Glutamatergic neuron (in vitro differentiated cells): ENCODE results near the gene B4GALT3. TPM values are rescaled to one million over a fixed set of nuclear protein-coding genes. Genes with fewer than 3 reads are reported as not detected.

Experiments used
- DNase-seq: peaks from one replicate; pipeline ENCODE4 v3.0.0; 2022
- H3K27ac Mint-ChIP-seq: one replicate; pipeline ENCODE4 v1.8.0; 2020; ENCODE audit warnings: mild to moderate bottlenecking, mixed read lengths, inconsistent platforms; ENCODE audit not compliant: unreplicated experiment
- H3K27me3 Mint-ChIP-seq: one replicate; pipeline ENCODE4 v1.8.0; 2020; ENCODE audit warnings: mild to moderate bottlenecking, moderate library complexity, mixed read lengths, inconsistent platforms; ENCODE audit not compliant: unreplicated experiment
- H3K36me3 Mint-ChIP-seq: one replicate; pipeline ENCODE4 v1.8.0; 2020; ENCODE audit warnings: mild to moderate bottlenecking, mixed read lengths, inconsistent platforms; ENCODE audit not compliant: unreplicated experiment
- H3K4me1 Mint-ChIP-seq: one replicate; pipeline ENCODE4 v1.8.0; 2020; ENCODE audit warnings: mild to moderate bottlenecking, low read depth, mixed read lengths, inconsistent platforms; ENCODE audit not compliant: unreplicated experiment
- H3K4me3 Mint-ChIP-seq: one replicate; pipeline ENCODE4 v1.8.0; 2020; ENCODE audit warnings: mild to moderate bottlenecking, mixed read lengths, inconsistent platforms; ENCODE audit not compliant: unreplicated experiment
- H3K9me3 Mint-ChIP-seq: one replicate; pipeline ENCODE4 v1.8.0; 2020; ENCODE audit warnings: mild to moderate bottlenecking, moderate library complexity, mixed read lengths, inconsistent platforms; ENCODE audit not compliant: unreplicated experiment
- CTCF ChIP-seq: fragments of 200-600 bp; sonication (generic); IDR thresholded peaks from one replicate; pipeline ENCODE4 v1.5.0; 2021; ENCODE audit not compliant: partially characterized antibody, unreplicated experiment
- total RNA-seq: library from RNA; stranded (reverse); fragmentation: NEBNext Ultra II Directional; extraction: Animal tissue kit (Norgen Biotek cat#: 25700); gene quantifications from one replicate; pipeline ENCODE4 v1.2.1, GENCODE V29; 2021; ENCODE audit not compliant: unreplicated experiment

Gene B4GALT3
- total RNA-seq, 1 donor from 2014 or later = 35.7 TPM

GRCh38 chr1:161130266-161130665, 47.0 kb downstream of the B4GALT3 start:
- Mint-ChIP-seq H3K27me3 (peaks cover 3% of the 10 kb centered on the region), H3K36me3 (no peaks in the 10 kb centered on the region), H3K4me3 (no peak overlapping the region), H3K4me1 (peaks cover 22% of the 10 kb centered on the region), H3K9me3 (peaks cover 4% of the 10 kb centered on the region), H3K27ac (no peak overlapping the region)
- DNase-seq = no peak
- no peak for TF ChIP-seq CTCF

GRCh38 chr1:161128591-161129420, 48.5 kb downstream of the B4GALT3 start:
- Mint-ChIP-seq H3K36me3 (no peaks in the 10 kb centered on the region), H3K4me3 (no peak overlapping the region), H3K27ac (no peak overlapping the region), H3K27me3 (peaks cover 3% of the 10 kb centered on the region), H3K4me1 (peaks cover 22% of the 10 kb centered on the region), H3K9me3 (peaks cover 4% of the 10 kb centered on the region)
- DNase-seq = no peak
- no peak for TF ChIP-seq CTCF

GRCh38 chr1:161127649-161128048, 49.7 kb downstream of the B4GALT3 start:
- peaks cover 4% of the 10 kb centered on the region for H3K9me3 Mint-ChIP-seq
- no peak for DNase-seq
- H3K4me1 Mint-ChIP-seq = peaks cover 22% of the 10 kb centered on the region
- no peak overlapping the region for H3K27ac Mint-ChIP-seq
- H3K36me3 Mint-ChIP-seq = no peaks in the 10 kb centered on the region
- no peak for TF ChIP-seq CTCF
- peak overlapping the region; percentile 23 for H3K4me3 Mint-ChIP-seq
- peaks cover 3% of the 10 kb centered on the region for H3K27me3 Mint-ChIP-seq

GRCh38 chr1:161122967-161123366, 54.3 kb downstream of the B4GALT3 start:
- H3K9me3 Mint-ChIP-seq = peaks cover 4% of the 10 kb centered on the region
- DNase-seq = no peak
- H3K27ac Mint-ChIP-seq = no peak overlapping the region
- H3K4me1 Mint-ChIP-seq = peaks cover 8% of the 10 kb centered on the region
- no peaks in the 10 kb centered on the region for H3K27me3 Mint-ChIP-seq
- TF ChIP-seq CTCF = no peak
- no peaks in the 10 kb centered on the region for H3K36me3 Mint-ChIP-seq
- no peak overlapping the region for H3K4me3 Mint-ChIP-seq

- no peaks in the 10 kb centered on the region for H3K36me3 Mint-ChIP-seq
- H3K27ac Mint-ChIP-seq = no peak overlapping the region
These were observed 55.5 kb downstream of the B4GALT3 start for GRCh38 chr1:161121834-161122233.

More at GRCh38 chr1:161121834-161122233, 55.5 kb downstream of the B4GALT3 start:
- H3K9me3 Mint-ChIP-seq = peaks cover 4% of the 10 kb centered on the region
- peaks cover 3% of the 10 kb centered on the region for H3K4me1 Mint-ChIP-seq
- no peak for TF ChIP-seq CTCF
- no peak for DNase-seq
- H3K27me3 Mint-ChIP-seq = no peaks in the 10 kb centered on the region
- H3K4me3 Mint-ChIP-seq = no peak overlapping the region
